Loucy (cell line): ENCODE results near the gene XG.

Source experiments
- EZH2phosphoT487 ChIP-seq: fragments of 200-600 bp; IDR thresholded peaks from 2 replicates; pipeline ENCODE4 v1.6.1; 2018; ENCODE audit warnings: antibody characterized with exemption, mild to moderate bottlenecking, moderate library complexity, borderline replicate concordance
- TF ChIP-seq, protein P1 (sequence below): fragments of 200-600 bp; sonication (generic); conservative IDR thresholded peaks from 2 replicates; pipeline ENCODE4 v1.5.1; 2014; ENCODE audit warnings: mild to moderate bottlenecking, antibody characterized with exemption, low read length

DNA sequence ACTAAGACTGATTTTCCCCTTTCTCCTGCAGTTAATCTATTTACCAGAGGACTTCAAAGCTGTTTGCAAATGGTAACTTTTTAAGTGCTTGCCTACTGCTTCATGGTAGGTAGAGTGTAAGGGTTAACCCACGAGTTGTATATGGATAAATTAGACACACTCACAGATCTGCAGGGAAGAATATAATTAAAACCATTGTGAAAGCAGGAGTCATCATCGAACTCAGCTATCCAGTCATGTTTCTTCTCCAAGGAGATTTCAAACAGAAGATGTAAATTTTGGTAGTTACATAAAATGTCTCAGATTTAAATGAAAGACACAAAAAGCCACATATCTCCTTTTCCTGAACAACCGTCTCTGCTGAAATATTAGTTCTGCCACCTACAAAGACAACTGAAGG lies 549 bp upstream of the XG start:
- TF ChIP-seq, protein P1, sequence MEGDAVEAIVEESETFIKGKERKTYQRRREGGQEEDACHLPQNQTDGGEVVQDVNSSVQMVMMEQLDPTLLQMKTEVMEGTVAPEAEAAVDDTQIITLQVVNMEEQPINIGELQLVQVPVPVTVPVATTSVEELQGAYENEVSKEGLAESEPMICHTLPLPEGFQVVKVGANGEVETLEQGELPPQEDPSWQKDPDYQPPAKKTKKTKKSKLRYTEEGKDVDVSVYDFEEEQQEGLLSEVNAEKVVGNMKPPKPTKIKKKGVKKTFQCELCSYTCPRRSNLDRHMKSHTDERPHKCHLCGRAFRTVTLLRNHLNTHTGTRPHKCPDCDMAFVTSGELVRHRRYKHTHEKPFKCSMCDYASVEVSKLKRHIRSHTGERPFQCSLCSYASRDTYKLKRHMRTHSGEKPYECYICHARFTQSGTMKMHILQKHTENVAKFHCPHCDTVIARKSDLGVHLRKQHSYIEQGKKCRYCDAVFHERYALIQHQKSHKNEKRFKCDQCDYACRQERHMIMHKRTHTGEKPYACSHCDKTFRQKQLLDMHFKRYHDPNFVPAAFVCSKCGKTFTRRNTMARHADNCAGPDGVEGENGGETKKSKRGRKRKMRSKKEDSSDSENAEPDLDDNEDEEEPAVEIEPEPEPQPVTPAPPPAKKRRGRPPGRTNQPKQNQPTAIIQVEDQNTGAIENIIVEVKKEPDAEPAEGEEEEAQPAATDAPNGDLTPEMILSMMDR, result no peak
- TF ChIP-seq EZH2phosphoT487, result no peak
